ENCODE measurements around the gene STX2. TPM values are rescaled to one million over a fixed set of nuclear protein-coding genes. Genes with fewer than 3 reads are reported as not detected.

STX2 gene
- total RNA-seq, 4 donors from 2014 or later = 26.3 to 44.8 (median 33.6) TPM

DNA sequence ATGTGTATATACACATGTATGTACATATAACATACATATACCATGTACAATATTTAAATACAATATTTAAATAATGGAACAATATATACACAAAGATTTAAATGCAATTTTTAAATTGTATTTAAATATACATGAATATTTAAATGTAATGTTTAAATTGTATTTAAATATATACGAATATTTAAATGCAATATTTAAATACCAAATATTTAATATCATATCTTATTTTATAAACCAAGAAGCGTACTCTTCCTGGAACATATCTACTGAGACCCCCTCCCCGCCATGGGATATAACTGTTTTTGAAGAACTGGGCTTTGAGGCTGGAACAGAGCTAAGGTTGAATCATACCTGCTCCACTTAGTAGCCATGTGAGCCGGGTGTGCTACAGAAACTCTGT is 93.1 kb downstream of the STX2 start:
- WGBS, 2 donors = 94 to 95% methylated on average over 4 of the region's 4 CpGs
- H3K4me1 ChIP-seq = peaks cover 0 to 7% (median 2%) of the 10 kb centered on the region in 4 donors
- H3K27ac ChIP-seq = no peak overlapping the region
- H3K36me3 ChIP-seq = no peaks in the 10 kb centered on the region
- TF ChIP-seq, protein P1, sequence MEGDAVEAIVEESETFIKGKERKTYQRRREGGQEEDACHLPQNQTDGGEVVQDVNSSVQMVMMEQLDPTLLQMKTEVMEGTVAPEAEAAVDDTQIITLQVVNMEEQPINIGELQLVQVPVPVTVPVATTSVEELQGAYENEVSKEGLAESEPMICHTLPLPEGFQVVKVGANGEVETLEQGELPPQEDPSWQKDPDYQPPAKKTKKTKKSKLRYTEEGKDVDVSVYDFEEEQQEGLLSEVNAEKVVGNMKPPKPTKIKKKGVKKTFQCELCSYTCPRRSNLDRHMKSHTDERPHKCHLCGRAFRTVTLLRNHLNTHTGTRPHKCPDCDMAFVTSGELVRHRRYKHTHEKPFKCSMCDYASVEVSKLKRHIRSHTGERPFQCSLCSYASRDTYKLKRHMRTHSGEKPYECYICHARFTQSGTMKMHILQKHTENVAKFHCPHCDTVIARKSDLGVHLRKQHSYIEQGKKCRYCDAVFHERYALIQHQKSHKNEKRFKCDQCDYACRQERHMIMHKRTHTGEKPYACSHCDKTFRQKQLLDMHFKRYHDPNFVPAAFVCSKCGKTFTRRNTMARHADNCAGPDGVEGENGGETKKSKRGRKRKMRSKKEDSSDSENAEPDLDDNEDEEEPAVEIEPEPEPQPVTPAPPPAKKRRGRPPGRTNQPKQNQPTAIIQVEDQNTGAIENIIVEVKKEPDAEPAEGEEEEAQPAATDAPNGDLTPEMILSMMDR (IDR thresholded peaks at IDR 0.05) = no peak
- TF ChIP-seq POLR2A (IDR thresholded peaks at IDR 0.05) (no peak), EP300 (IDR thresholded peaks at IDR 0.05) (no peak)
- no peak for DNase-seq (ENCODE audit: low spot score in 2 of 2)
- peaks cover 0 to 3% (median 0%) of the 10 kb centered on the region in 4 donors for H3K9me3 ChIP-seq
- no peak overlapping the region for H3K4me3 ChIP-seq
- no peaks in the 10 kb centered on the region for H3K27me3 ChIP-seq

DNA sequence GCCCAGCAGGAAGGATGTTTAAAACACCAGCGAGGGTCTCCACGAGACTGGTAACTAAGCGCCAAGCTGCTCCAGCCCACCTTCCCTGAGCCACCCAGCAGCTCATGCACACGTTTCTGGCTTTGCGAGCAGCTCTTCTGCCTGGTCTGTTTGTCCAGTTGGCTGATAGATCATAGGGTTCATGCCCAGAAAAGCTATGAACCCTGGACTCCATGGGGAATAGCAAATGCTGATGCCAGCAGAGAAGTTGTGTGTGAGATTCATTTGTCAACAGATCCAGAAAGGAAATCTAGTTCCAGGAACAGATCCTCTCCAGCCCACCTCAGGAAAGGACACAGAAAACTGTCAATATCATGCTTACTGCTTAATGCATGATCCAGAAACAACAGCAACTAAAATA is 94.8 kb downstream of the STX2 start:
- Histone ChIP-seq H3K4me3 (no peak overlapping the region), H3K27me3 (no peaks in the 10 kb centered on the region), H3K27ac (no peak overlapping the region), H3K36me3 (no peaks in the 10 kb centered on the region), H3K9me3 (peaks cover 0 to 3% (median 0%) of the 10 kb centered on the region in 4 donors), H3K4me1 (peaks cover 0 to 7% (median 2%) of the 10 kb centered on the region in 4 donors)
- DNase-seq (ENCODE audit: low spot score in 2 of 2) = no peak
- WGBS, 2 donors = 75 to 87% methylated on average over 5 of the region's 5 CpGs
- no peak for TF ChIP-seq EP300 (IDR thresholded peaks at IDR 0.05)
- TF ChIP-seq POLR2A (IDR thresholded peaks at IDR 0.05) = no peak
- TF ChIP-seq, protein P1 (IDR thresholded peaks at IDR 0.05) = no peak

DNA sequence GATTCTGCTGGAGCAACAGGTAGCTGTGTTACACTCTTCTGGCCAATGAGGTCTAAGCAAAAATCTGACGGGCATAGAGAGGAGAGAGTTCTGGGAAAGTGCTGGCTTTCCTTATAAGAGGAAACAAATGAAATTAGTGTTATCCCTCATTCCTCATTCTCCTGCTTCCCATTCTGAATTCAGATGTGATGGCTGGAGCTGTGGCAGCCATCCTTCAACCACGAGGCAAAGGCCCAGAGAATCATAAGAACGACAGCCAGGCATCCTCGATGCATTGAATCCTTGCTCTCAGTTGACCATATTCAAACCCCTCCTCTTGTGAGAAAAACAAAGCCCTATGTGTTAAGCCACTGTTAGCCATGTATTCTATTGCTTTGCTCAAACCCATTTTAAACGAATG is 95.4 kb downstream of the STX2 start:
- Histone ChIP-seq H3K4me3 (no peak overlapping the region), H3K4me1 (peaks cover 0 to 7% (median 2%) of the 10 kb centered on the region in 4 donors), H3K9me3 (peaks cover 0 to 8% (median 0%) of the 10 kb centered on the region in 4 donors), H3K27me3 (no peaks in the 10 kb centered on the region), H3K27ac (no peak overlapping the region), H3K36me3 (no peaks in the 10 kb centered on the region)
- WGBS, 2 donors = 89 to 90% methylated on average over 5 of the region's 5 CpGs
- TF ChIP-seq, protein P1 (IDR thresholded peaks at IDR 0.05) = no peak
- TF ChIP-seq EP300 (IDR thresholded peaks at IDR 0.05) (no peak), POLR2A (IDR thresholded peaks at IDR 0.05) (no peak)
- no peak for DNase-seq (ENCODE audit: low spot score in 2 of 2)

DNA sequence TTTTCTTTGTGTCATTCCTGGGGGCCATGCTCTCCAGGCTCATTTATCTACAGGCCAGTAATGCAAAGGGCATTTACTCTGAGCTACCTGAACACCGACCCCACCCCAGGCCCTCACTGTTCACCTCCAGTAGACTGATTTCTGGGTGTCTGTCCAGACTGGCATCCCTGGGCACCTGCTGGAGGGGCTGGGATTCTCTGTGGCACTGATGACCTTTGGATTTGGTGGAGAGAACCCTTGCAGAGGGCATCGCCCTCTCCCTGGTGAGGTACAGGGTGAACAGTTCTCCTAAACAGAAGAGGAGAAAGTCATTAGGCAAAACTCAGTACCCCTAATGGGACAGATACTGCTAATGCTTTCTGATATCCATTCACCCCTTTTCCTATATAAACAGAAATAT is 95.9 kb downstream of the STX2 start:
- DNase-seq (ENCODE audit: low spot score in 2 of 2) = no peak
- Histone ChIP-seq H3K27me3 (no peaks in the 10 kb centered on the region), H3K27ac (no peak overlapping the region), H3K9me3 (peaks cover 0 to 12% (median 0%) of the 10 kb centered on the region in 4 donors), H3K4me3 (no peak overlapping the region), H3K4me1 (peaks cover 0 to 5% (median 2%) of the 10 kb centered on the region in 4 donors), H3K36me3 (no peaks in the 10 kb centered on the region)
- WGBS, 2 donors = 97 to 100% methylated on average over 2 of the region's 2 CpGs
- TF ChIP-seq POLR2A (IDR thresholded peaks at IDR 0.05) = no peak
- TF ChIP-seq EP300 (IDR thresholded peaks at IDR 0.05) = no peak
- TF ChIP-seq, protein P1 (IDR thresholded peaks at IDR 0.05) = no peak

DNA sequence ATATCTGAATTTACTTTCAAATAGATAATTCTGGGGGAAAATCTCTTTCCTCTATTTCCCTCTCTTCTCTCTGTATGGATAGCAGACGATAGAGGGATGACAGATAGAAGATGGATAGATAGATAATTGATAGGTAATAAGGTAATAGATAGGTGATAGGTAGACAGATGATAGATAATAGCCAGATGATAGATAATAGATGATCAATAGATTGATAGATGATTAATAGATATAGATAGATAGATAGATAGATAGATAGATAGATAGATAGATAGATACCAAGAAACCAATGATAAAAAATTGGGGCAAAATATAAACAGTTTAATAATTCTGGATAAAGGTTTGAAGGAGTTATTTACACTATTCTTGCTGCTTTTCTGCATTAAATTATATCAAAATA is 96.3 kb downstream of the STX2 start:
- WGBS, 2 donors = 77 to 83% methylated on average over 1 of the region's 1 CpG
- no peaks in the 10 kb centered on the region for H3K27me3 ChIP-seq
- DNase-seq (ENCODE audit: low spot score in 2 of 2) = no peak
- H3K27ac ChIP-seq = no peak overlapping the region
- TF ChIP-seq POLR2A (IDR thresholded peaks at IDR 0.05) (no peak), EP300 (IDR thresholded peaks at IDR 0.05) (no peak)
- TF ChIP-seq, protein P1 (IDR thresholded peaks at IDR 0.05) = no peak
- no peaks in the 10 kb centered on the region for H3K36me3 ChIP-seq
- peaks cover 0 to under 1% (median 0%) of the 10 kb centered on the region in 4 donors for H3K4me1 ChIP-seq
- H3K9me3 ChIP-seq = peaks cover 0 to 12% (median 0%) of the 10 kb centered on the region in 4 donors
- no peak overlapping the region for H3K4me3 ChIP-seq

Data from tibial nerve (tissue), 4 donors.